Activated CD8-positive, alpha-beta T cell treated with anti-CD3 and anti-CD28 coated beads for 36 hours (primary cell): Measurements from ENCODE around the gene RPP21. TPM values are rescaled to one million over a fixed set of nuclear protein-coding genes. Genes with fewer than 3 reads are reported as not detected.
A peak's percentile ranks its signal among the peaks of the same experiment; 100 is the strongest.

Source experiments
- ATAC-seq: fragments of 200-7000 bp; cut with Tn5 transposase; one replicate; pipeline ENCODE4 v1.10.0; 2021; ENCODE audit warnings: mild to moderate bottlenecking, moderate library complexity
- CTCF ChIA-PET: fragments of 350-600 bp; sonication (Branson Sonifier 250); formaldehyde crosslinking; loops from one replicate; lab custom pipeline; 2021; ENCODE audit warnings: antibody characterized with exemption; lab: Charles Lee
- POLR2A ChIA-PET: fragments of 350-600 bp; sonication (Branson Sonifier 250); formaldehyde crosslinking; loops from one replicate; lab custom pipeline; 2021; ENCODE audit warnings: antibody characterized with exemption; lab: Charles Lee
- DNase-seq: peaks from one replicate; pipeline ENCODE4 v3.0.0-alpha.2; 2020
- H3K27ac Mint-ChIP-seq: one replicate; pipeline ENCODE4 v1.8.0; 2021; ENCODE audit warnings: mild to moderate bottlenecking, mixed read lengths
- H3K27me3 Mint-ChIP-seq: one replicate; pipeline ENCODE4 v1.8.0; 2021; ENCODE audit warnings: mixed read lengths
- H3K36me3 Mint-ChIP-seq: one replicate; pipeline ENCODE4 v1.8.0; 2021; ENCODE audit warnings: low read depth, mixed read lengths
- H3K4me1 Mint-ChIP-seq: one replicate; pipeline ENCODE4 v1.8.0; 2021; ENCODE audit warnings: low read depth, mixed read lengths
- H3K4me3 Mint-ChIP-seq: one replicate; pipeline ENCODE4 v1.8.0; 2021; ENCODE audit warnings: mild to moderate bottlenecking, moderate library complexity, mixed read lengths
- H3K9me3 Mint-ChIP-seq: one replicate; pipeline ENCODE4 v1.8.0; 2021; ENCODE audit warnings: mixed read lengths
- intact Hi-C: fragments of 100-400 bp; cut with micrococcal nuclease; formaldehyde crosslinking; loops from one replicate; pipeline ENCODE4 v1.10.0; 2022
- total RNA-seq, 2 experiments: library from RNA; stranded (reverse); gene quantifications; one replicate each; pipeline ENCODE4 v1.2.3, GENCODE V29; 2021
- TF ChIP-seq, protein P1 (sequence below): fragments of 200-600 bp; IDR thresholded peaks from one replicate; pipeline ENCODE4 v1.8.0; 2022; ENCODE audit warnings: antibody characterized with exemption, mild to moderate bottlenecking

RPP21 gene
- total RNA-seq, 2 experiments from 2014 or later = 43.0 to 43.5 TPM

DNA sequence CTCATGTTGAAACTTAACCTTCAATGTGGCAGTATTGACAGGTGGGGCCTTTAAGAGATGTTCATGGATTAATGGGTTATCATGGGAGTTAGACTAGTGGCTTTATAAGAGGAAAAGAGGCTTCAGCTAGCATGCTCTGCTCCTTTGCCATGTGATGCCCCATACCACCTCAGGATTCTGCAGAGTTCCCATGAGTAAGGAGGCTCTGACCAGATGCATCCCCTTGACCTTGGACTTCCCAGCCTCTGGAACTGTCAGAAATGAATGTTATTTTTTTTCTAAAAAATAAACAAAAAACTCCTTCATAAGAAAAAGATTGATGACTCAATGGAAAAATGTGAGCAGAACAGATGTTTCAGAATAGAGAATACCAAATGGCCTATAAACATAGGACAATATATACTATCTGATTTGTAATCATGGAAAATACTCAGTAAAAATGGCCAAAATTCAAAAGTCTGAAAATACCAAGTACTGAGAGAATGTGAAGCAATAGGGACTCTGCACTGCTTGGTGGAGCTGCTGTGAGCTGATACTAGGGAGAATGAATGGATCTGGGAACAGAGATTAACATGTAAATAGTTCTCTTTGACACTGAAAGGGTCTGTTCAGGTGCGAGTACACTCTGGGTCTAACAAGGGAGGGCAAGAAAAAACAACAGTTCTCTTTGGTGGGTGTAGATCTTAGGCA, 25.7 kb upstream of the RPP21 start:
- Mint-ChIP-seq H3K4me1 (peaks cover 77% of the 10 kb centered on the region), H3K4me3 (no peak overlapping the region), H3K9me3 (peaks cover 4% of the 10 kb centered on the region), H3K27me3 (no peaks in the 10 kb centered on the region), H3K36me3 (peaks cover 66% of the 10 kb centered on the region), H3K27ac (peak overlapping the region; percentile 62)
- ChIA-PET POLR2A (no interaction called here), CTCF (no interaction called here)
- intact Hi-C loops = no loop called here
- TF ChIP-seq, protein P1, sequence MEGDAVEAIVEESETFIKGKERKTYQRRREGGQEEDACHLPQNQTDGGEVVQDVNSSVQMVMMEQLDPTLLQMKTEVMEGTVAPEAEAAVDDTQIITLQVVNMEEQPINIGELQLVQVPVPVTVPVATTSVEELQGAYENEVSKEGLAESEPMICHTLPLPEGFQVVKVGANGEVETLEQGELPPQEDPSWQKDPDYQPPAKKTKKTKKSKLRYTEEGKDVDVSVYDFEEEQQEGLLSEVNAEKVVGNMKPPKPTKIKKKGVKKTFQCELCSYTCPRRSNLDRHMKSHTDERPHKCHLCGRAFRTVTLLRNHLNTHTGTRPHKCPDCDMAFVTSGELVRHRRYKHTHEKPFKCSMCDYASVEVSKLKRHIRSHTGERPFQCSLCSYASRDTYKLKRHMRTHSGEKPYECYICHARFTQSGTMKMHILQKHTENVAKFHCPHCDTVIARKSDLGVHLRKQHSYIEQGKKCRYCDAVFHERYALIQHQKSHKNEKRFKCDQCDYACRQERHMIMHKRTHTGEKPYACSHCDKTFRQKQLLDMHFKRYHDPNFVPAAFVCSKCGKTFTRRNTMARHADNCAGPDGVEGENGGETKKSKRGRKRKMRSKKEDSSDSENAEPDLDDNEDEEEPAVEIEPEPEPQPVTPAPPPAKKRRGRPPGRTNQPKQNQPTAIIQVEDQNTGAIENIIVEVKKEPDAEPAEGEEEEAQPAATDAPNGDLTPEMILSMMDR = no peak
- DNase-seq (no peak), ATAC-seq (no peak)

DNA sequence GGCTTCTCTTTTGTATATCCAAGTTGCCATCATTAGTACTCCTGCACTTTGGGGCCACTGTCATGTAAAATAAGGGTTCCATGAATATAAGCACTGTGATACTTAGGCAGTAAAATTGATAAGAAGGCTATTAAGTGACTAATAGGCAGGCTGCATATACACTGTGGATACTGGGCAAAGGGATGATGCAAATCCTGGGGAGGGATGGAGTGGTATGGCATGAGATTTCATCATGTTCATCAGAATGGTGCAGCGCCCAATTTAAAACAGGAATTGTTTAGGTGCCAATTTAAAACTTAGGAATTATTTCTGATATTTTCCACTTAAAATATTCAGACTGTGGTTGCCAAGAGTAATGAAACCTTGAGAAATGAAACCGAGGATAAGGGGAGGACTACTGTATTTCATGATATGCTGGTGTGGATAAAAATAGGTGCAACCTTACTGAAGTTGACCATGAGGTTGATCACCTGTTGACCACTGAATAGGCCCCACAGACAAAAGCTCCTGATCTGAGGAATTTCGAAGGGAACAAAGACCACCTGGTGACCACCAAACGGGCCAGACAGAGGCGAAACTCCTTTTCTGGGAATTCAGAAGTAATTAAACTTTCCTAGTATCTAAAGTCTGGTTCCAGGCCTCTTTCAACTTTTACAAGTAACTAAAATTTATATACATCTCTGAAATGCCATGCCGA, 23.1 kb upstream of the RPP21 start:
- H3K9me3 Mint-ChIP-seq = peaks cover 4% of the 10 kb centered on the region
- ChIA-PET POLR2A (interaction anchor here (0.9 to 1.3 kb wide), 2 partner anchors 9 to 36 kb away, joined by 3 read pairs; no protein-coding TSS in a partner anchor), CTCF (no interaction called here)
- peak overlapping the region; percentile 16 for H3K4me3 Mint-ChIP-seq
- intact Hi-C loops = loop anchor here (10.0 kb wide), 1 partner anchor 107 kb away; the partner anchor contains the start of gene TRIM26
- TF ChIP-seq, protein P1 = no peak
- H3K4me1 Mint-ChIP-seq = peaks cover 70% of the 10 kb centered on the region
- DNase-seq (no peak), ATAC-seq (no peak)
- peaks cover 58% of the 10 kb centered on the region for H3K36me3 Mint-ChIP-seq
- no peaks in the 10 kb centered on the region for H3K27me3 Mint-ChIP-seq
- H3K27ac Mint-ChIP-seq = peak overlapping the region; percentile 14

DNA sequence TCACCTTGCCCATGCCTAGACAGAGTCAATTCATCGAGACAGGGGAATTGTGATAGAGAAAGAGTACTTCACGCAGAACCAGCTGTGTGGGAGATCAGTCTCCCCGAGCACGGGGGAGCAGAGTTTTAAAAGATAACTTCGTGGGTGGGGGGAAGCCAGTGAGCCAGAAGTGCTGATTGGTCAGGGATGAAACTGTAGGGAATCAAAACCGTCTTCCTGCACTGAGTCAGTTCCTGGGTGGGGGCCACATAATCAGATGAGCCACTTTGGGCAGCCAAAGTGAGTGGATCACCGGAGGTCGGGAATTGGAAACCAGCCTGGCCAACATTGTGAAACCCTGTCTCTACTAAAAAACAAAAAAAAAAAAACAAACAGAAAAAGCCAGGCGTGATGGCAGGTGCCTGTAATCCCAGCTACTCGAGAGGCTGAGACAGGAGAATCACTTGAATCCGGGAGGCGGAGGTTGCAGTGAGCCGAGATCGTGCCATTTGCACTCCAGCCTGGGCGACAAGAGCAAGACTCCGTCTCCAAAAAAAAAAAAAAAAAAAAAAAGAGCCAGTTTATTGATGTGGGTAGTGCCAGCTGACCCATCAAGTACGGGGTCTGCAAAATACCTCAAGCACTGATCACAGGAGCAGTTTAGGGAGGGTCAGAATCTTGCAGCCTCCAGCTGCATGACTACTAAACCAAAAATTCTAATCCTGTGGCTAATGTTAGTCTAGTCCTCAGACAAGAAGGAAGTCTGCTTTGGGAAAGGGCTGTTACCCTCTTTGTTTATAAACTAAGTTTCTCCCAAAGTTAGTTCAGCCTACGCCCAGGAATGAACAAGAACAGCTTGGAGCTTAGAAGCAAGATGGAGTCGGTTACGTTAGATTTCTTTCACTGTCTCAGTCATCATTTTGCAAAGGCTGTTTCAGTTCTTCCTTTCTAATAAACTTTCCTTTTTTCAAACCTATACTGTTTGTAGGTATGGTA, 22.1 kb upstream of the RPP21 start:
- Mint-ChIP-seq H3K27ac (peak overlapping the region; percentile 87), H3K36me3 (peaks cover 60% of the 10 kb centered on the region), H3K27me3 (no peaks in the 10 kb centered on the region), H3K4me3 (peak overlapping the region; percentile 48), H3K4me1 (peaks cover 71% of the 10 kb centered on the region), H3K9me3 (peaks cover 4% of the 10 kb centered on the region)
- ChIA-PET CTCF (no interaction called here), POLR2A (interaction anchor here (0.6 to 1.3 kb wide), 3 partner anchors 9 to 35 kb away, joined by 3 read pairs; partner anchors contain the start of gene RPP21)
- no peak for ATAC-seq
- TF ChIP-seq, protein P1 = no peak
- peak; percentile 24 for DNase-seq
- intact Hi-C loops = loop anchor here (10.0 kb wide), 1 partner anchor 108 kb away; the partner anchor contains the start of gene TRIM26

DNA sequence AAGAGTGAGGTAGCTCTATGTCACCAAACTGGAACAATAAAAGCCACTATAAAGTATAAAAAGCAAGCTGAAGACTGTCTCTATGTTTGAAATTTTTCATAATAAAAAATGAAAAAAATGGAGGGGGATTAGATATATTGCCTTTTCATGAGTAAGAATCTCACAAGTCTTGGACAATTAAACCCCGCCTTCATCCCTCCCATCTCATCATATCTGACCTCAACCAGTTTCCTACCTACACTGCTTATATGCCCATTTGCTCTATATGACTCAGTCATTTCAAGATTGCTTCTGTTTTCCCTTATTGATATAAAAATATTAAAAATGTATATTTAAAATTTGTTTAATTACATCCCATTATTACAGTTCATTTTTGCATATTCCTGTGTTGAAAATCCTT, 21.1 kb upstream of the RPP21 start:
- H3K27ac Mint-ChIP-seq = peak overlapping the region; percentile 87
- peak overlapping the region; percentile 94 for H3K4me3 Mint-ChIP-seq
- ChIA-PET POLR2A (interaction anchor here (0.6 to 3.7 kb wide), 3 partner anchors 10 to 110 kb away, joined by 3 to 27 read pairs (median 3); partner anchors contain the start of genes RPP21 and TRIM26), CTCF (interaction anchor here (1.2 kb wide), 1 partner anchor 674 kb away, joined by 3 read pairs; no protein-coding TSS in a partner anchor)
- TF ChIP-seq, protein P1 = no peak
- H3K4me1 Mint-ChIP-seq = peaks cover 71% of the 10 kb centered on the region
- H3K27me3 Mint-ChIP-seq = no peaks in the 10 kb centered on the region
- peaks cover 4% of the 10 kb centered on the region for H3K9me3 Mint-ChIP-seq
- H3K36me3 Mint-ChIP-seq = peaks cover 61% of the 10 kb centered on the region
- intact Hi-C loops = loop anchor here (10.0 kb wide), 1 partner anchor 109 kb away; the partner anchor contains the start of gene TRIM26
- ATAC-seq (no peak), DNase-seq (peak; percentile 57)
